GM23338 (cell line): ENCODE results near the gene KRTAP10-1. TPM values are rescaled to one million over a fixed set of nuclear protein-coding genes. Genes with fewer than 3 reads are reported as not detected.

Source experiments
- ATAC-seq: fragments of 200-7000 bp; cut with Tn5 transposase; 3 replicates; pipeline ENCODE4 v1.9.1; 2020
- DNase-seq: peaks from one replicate; pipeline ENCODE4 v3.0.0-alpha.2; 2015; ENCODE audit warnings: low spot score
- H2AFZ ChIP-seq: fragments of 200-600 bp; sonication (generic); 2 replicates; pipeline ENCODE4 v1.8.0; 2016; ENCODE audit warnings: antibody characterized with exemption, mild to moderate bottlenecking, moderate library complexity
- H3F3A ChIP-seq: fragments of 200-600 bp; sonication (generic); replicated peaks from 2 replicates; pipeline ENCODE4 v1.8.0; 2017; ENCODE audit warnings: antibody characterized with exemption, mixed run types, low read depth
- H3K27ac ChIP-seq: fragments of 200-600 bp; sonication (generic); 2 replicates; pipeline ENCODE4 v1.6.1; 2016; ENCODE audit warnings: low read depth
- H3K27me3 ChIP-seq: fragments of 200-600 bp; sonication (generic); 2 replicates; pipeline ENCODE4 v1.8.0; 2016; ENCODE audit warnings: mild to moderate bottlenecking, mixed run types, moderate library complexity; ENCODE audit not compliant: insufficient read depth
- H3K36me3 ChIP-seq: fragments of 200-600 bp; sonication (generic); 2 replicates; pipeline ENCODE4 v1.8.0; 2016; ENCODE audit warnings: mild to moderate bottlenecking; ENCODE audit not compliant: insufficient read depth
- H3K4me1 ChIP-seq: fragments of 200-600 bp; sonication (generic); 2 replicates; pipeline ENCODE4 v1.8.0; 2016; ENCODE audit warnings: mild to moderate bottlenecking, moderate library complexity; ENCODE audit not compliant: insufficient read depth
- H3K4me2 ChIP-seq: fragments of 200-600 bp; sonication (generic); 2 replicates; pipeline ENCODE4 v1.7.1; 2017; ENCODE audit warnings: mixed run types
- H3K4me3 ChIP-seq: fragments of 200-600 bp; sonication (generic); 2 replicates; pipeline ENCODE4 v1.6.1; 2016; ENCODE audit warnings: mixed run types
- H3K79me2 ChIP-seq: fragments of 200-600 bp; sonication (generic); replicated peaks from 2 replicates; pipeline ENCODE4 v1.8.0; 2017; ENCODE audit warnings: mild to moderate bottlenecking; ENCODE audit not compliant: insufficient read depth
- H3K9me2 ChIP-seq: fragments of 200-600 bp; sonication (generic); 2 replicates; pipeline ENCODE4 v1.8.0; 2017; ENCODE audit not compliant: insufficient read depth
- H4K20me1 ChIP-seq: fragments of 200-600 bp; sonication (generic); replicated peaks from 2 replicates; pipeline ENCODE4 v1.8.0; 2017; ENCODE audit warnings: mild to moderate bottlenecking; ENCODE audit not compliant: insufficient read depth
- H3K27ac Mint-ChIP-seq: 2 replicates; pipeline ENCODE4 v1.8.0; 2020; ENCODE audit warnings: inconsistent platforms, mild to moderate bottlenecking, moderate library complexity, mixed read lengths
- H3K27me3 Mint-ChIP-seq: 3 replicates; pipeline ENCODE4 v1.8.0; 2022; ENCODE audit warnings: low read depth, mild to moderate bottlenecking, moderate library complexity, mixed read lengths, inconsistent platforms; ENCODE audit not compliant: insufficient read depth, poor library complexity
- H3K36me3 Mint-ChIP-seq: 3 replicates; pipeline ENCODE4 v1.8.0; 2021; ENCODE audit warnings: low read depth, mild to moderate bottlenecking, inconsistent platforms, moderate library complexity, mixed read lengths
- H3K4me1 Mint-ChIP-seq: 3 replicates; pipeline ENCODE4 v1.8.0; 2020; ENCODE audit warnings: mild to moderate bottlenecking, inconsistent platforms, mixed read lengths
- H3K4me3 Mint-ChIP-seq: 3 replicates; pipeline ENCODE4 v1.8.0; 2021; ENCODE audit warnings: moderate library complexity, mild to moderate bottlenecking, inconsistent platforms, mixed read lengths
- H3K9me3 Mint-ChIP-seq: 3 replicates; pipeline ENCODE4 v1.8.0; 2020; ENCODE audit warnings: moderate library complexity, mild to moderate bottlenecking, inconsistent platforms, mixed read lengths
- EZH2 ChIP-seq: fragments of 200-600 bp; sonication (generic); IDR thresholded peaks from one replicate; pipeline ENCODE4 v1.8.0; 2017; ENCODE audit warnings: antibody characterized with exemption, mild to moderate bottlenecking, low read depth; ENCODE audit not compliant: unreplicated experiment
- EZH2phosphoT487 ChIP-seq: fragments of 200-600 bp; sonication (generic); IDR thresholded peaks from one replicate; pipeline ENCODE4 v1.8.1; 2018; ENCODE audit warnings: antibody characterized with exemption; ENCODE audit not compliant: unreplicated experiment
- POLR2AphosphoS5 ChIP-seq: IDR thresholded peaks from 2 replicates; pipeline ENCODE4 v1.6.1; 2016; ENCODE audit warnings: antibody characterized with exemption, low read depth
- STAT1 ChIP-seq: IDR thresholded peaks from one replicate; pipeline ENCODE4 v1.6.1; 2016; ENCODE audit warnings: antibody characterized with exemption; ENCODE audit not compliant: unreplicated experiment
- ZNF114 ChIP-seq: fragments of 250-450 bp; sonication (Bioruptor Pico); IDR thresholded peaks from 2 replicates; pipeline ENCODE4 v1.5.0; 2020; ENCODE audit warnings: mild to moderate bottlenecking, moderate library complexity
- ZNF331 ChIP-seq: fragments of 250-450 bp; sonication (Bioruptor Pico); IDR thresholded peaks from 2 replicates; pipeline ENCODE4 v1.5.0; 2020; ENCODE audit warnings: low read depth, mild to moderate bottlenecking, moderate library complexity
- polyA plus RNA-seq: library from polyadenylated mRNA; unstranded; fragments of >200 nt; fragmentation: Nextera tagmentation; extraction: Ambion mirVana; gene quantifications from 2 replicates; pipeline ENCODE4 v1.2.1, GENCODE V29; 2016
- total RNA-seq: library from RNA; depleted of rRNA; stranded (reverse); fragments of >200 nt; shearing (Covaris generic); gene quantifications from 2 replicates; pipeline ENCODE4 v1.2.3, GENCODE V29; 2014
- TF ChIP-seq, protein P1 (sequence below): fragments of 250-450 bp; sonication (Bioruptor Pico); IDR thresholded peaks from 2 replicates; pipeline ENCODE4 v1.5.0; 2020; ENCODE audit warnings: mild to moderate bottlenecking, moderate library complexity
- TF ChIP-seq, protein P2 (sequence below), 2 experiments: fragments of 200-600 bp in 1 of 2; sonication (generic) in 1 of 2; conservative IDR thresholded peaks; 2 replicates each; pipeline versions ENCODE4 v1.5.1 to v1.6.1; 2016 to 2017; ENCODE audit warnings: antibody characterized with exemption in 2 of 2, low read depth in 2 of 2, mild to moderate bottlenecking in 2 of 2, moderate library complexity in 1 of 2
- TF ChIP-seq, protein P3 (sequence below): IDR thresholded peaks from one replicate; pipeline ENCODE4 v1.6.1; 2018; ENCODE audit warnings: antibody characterized with exemption; ENCODE audit not compliant: unreplicated experiment

The KRTAP10-1 gene
- total and polyA plus RNA-seq, 2 experiments from 2014 or later, result not detected

DNA sequence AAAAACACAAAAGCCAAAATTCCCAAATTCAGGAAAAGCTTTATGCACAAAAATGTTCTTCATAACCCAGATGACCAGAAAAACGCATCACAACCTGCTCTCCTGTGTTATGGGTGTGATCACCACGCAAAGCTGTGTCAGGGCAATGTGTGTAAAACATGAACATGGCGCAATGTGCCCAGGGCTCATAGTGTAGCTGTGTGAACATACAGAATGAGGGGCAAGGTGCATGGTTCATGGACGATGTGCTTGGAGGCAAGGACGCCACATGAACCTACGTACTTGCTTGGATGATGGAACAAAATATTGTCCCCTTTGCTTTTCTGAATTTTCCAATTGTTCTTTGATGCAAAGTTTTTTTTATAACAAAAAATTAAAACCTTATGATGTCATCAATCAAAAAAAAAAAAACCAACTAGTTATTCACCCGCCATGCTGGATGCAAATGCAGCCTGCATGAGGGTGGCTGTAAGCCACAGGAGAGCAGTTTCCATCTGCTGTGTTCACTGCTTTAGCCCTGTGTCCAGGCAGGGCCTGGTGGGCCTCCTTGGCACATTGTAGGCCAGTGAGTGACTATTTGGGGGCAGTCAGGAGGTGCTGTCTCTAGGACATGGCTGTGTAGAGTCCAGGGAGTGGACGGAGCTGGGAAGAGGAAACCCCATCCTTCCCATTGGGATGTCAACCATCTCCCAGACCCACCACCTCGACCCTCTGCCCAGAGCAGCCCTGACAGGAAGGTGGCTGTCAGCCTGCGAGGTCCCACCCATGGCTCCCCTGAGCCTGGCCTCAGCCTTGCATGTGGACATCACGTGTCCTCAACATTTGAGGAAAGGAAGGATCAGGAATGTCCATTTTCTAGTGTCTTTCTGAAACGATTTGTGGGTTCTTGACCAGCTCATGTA lies 13.6 kb downstream of the KRTAP10-1 start (continued):
- TF ChIP-seq ZNF114 (CRISPR knock-in tag) (no peak), ZNF331 (CRISPR knock-in tag) (no peak), EZH2phosphoT487 (no peak)

DNA sequence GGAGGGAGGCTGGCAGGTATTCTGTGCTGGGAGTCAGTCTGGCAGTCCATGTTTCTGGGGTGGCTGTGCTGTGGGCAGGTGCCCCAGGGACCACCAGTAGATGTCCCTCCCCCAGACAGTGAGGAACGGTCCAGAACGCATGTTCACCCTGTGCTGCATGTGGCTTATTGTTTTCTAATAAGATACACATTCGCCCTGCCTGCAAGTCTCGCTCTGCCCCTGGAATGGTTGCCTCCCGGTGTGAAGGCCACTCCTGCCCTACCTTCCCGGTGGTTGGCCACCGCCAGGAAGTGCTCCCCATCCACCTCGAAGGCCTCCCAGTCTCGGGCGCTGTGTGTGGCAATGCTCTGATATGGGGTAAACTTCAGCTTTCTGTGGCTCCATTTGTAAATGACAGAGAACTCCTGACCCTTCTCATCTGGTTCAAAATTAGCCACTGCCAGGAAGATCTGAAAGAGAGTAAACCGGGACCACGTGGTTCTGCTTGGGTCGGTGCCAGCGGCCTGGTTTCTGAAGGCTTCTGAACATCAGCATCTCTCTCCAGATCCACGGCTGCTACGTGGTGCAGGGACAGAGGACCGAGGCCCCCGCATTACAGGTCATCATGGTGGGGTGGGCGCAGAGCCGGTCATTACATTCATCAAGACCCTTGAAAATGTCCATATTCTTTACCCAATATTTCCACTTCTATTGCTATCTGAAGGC lies 14.5 kb downstream of the KRTAP10-1 start:
- H3K4me3 ChIP-seq, result no peak overlapping the region
- H3K79me2 ChIP-seq, result no peaks in the 10 kb centered on the region
- Mint-ChIP-seq H3K9me3 (no peaks in the 10 kb centered on the region; the same call in 2 of the 3 replicates), H3K4me1 (no peaks in the 10 kb centered on the region; the same call in 2 of the 3 replicates), H3K4me3 (no peak overlapping the region), H3K36me3 (no peaks in the 10 kb centered on the region), H3K27me3 (peaks cover 2% of the 10 kb centered on the region), H3K27ac (no peak overlapping the region)
- H3K36me3 ChIP-seq, result no peaks in the 10 kb centered on the region
- H4K20me1 ChIP-seq, result no peaks in the 10 kb centered on the region
- H3K27ac ChIP-seq, result no peak overlapping the region
- H3K27me3 ChIP-seq, result no peaks in the 10 kb centered on the region
- no peaks in the 10 kb centered on the region for H3F3A ChIP-seq
- ATAC-seq, result no peak
- 0 out of 2 replicates have a peak, but pooled peaks cover 2% of the 10 kb centered on the region for H3K9me2 ChIP-seq
- TF ChIP-seq, protein P1, sequence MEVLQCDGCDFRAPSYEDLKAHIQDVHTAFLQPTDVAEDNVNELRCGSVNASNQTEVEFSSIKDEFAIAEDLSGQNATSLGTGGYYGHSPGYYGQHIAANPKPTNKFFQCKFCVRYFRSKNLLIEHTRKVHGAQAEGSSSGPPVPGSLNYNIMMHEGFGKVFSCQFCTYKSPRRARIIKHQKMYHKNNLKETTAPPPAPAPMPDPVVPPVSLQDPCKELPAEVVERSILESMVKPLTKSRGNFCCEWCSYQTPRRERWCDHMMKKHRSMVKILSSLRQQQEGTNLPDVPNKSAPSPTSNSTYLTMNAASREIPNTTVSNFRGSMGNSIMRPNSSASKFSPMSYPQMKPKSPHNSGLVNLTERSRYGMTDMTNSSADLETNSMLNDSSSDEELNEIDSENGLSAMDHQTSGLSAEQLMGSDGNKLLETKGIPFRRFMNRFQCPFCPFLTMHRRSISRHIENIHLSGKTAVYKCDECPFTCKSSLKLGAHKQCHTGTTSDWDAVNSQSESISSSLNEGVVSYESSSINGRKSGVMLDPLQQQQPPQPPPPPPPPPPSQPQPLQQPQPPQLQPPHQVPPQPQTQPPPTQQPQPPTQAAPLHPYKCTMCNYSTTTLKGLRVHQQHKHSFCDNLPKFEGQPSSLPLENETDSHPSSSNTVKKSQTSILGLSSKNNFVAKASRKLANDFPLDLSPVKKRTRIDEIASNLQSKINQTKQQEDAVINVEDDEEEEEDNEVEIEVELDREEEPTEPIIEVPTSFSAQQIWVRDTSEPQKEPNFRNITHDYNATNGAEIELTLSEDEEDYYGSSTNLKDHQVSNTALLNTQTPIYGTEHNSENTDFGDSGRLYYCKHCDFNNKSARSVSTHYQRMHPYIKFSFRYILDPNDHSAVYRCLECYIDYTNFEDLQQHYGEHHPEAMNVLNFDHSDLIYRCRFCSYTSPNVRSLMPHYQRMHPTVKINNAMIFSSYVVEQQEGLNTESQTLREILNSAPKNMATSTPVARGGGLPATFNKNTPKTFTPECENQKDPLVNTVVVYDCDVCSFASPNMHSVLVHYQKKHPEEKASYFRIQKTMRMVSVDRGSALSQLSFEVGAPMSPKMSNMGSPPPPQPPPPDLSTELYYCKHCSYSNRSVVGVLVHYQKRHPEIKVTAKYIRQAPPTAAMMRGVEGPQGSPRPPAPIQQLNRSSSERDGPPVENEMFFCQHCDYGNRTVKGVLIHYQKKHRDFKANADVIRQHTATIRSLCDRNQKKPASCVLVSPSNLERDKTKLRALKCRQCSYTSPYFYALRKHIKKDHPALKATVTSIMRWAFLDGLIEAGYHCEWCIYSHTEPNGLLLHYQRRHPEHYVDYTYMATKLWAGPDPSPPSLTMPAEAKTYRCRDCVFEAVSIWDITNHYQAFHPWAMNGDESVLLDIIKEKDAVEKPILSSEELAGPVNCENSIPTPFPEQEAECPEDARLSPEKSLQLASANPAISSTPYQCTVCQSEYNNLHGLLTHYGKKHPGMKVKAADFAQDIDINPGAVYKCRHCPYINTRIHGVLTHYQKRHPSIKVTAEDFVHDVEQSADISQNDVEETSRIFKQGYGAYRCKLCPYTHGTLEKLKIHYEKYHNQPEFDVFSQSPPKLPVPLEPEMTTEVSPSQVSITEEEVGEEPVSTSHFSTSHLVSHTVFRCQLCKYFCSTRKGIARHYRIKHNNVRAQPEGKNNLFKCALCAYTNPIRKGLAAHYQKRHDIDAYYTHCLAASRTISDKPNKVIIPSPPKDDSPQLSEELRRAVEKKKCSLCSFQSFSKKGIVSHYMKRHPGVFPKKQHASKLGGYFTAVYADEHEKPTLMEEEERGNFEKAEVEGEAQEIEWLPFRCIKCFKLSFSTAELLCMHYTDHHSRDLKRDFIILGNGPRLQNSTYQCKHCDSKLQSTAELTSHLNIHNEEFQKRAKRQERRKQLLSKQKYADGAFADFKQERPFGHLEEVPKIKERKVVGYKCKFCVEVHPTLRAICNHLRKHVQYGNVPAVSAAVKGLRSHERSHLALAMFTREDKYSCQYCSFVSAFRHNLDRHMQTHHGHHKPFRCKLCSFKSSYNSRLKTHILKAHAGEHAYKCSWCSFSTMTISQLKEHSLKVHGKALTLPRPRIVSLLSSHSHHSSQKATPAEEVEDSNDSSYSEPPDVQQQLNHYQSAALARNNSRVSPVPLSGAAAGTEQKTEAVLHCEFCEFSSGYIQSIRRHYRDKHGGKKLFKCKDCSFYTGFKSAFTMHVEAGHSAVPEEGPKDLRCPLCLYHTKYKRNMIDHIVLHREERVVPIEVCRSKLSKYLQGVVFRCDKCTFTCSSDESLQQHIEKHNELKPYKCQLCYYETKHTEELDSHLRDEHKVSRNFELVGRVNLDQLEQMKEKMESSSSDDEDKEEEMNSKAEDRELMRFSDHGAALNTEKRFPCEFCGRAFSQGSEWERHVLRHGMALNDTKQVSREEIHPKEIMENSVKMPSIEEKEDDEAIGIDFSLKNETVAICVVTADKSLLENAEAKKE (CRISPR knock-in tag), result no peak
- TF ChIP-seq STAT1 (no peak), EZH2 (no peak), POLR2AphosphoS5 (no peak), ZNF114 (CRISPR knock-in tag) (no peak)
- TF ChIP-seq, protein P2, sequence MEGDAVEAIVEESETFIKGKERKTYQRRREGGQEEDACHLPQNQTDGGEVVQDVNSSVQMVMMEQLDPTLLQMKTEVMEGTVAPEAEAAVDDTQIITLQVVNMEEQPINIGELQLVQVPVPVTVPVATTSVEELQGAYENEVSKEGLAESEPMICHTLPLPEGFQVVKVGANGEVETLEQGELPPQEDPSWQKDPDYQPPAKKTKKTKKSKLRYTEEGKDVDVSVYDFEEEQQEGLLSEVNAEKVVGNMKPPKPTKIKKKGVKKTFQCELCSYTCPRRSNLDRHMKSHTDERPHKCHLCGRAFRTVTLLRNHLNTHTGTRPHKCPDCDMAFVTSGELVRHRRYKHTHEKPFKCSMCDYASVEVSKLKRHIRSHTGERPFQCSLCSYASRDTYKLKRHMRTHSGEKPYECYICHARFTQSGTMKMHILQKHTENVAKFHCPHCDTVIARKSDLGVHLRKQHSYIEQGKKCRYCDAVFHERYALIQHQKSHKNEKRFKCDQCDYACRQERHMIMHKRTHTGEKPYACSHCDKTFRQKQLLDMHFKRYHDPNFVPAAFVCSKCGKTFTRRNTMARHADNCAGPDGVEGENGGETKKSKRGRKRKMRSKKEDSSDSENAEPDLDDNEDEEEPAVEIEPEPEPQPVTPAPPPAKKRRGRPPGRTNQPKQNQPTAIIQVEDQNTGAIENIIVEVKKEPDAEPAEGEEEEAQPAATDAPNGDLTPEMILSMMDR (conservative IDR thresholded peaks at IDR 0.05; ENCODE audit: low read depth in 2 of 2), result no peak
- TF ChIP-seq, protein P3, sequence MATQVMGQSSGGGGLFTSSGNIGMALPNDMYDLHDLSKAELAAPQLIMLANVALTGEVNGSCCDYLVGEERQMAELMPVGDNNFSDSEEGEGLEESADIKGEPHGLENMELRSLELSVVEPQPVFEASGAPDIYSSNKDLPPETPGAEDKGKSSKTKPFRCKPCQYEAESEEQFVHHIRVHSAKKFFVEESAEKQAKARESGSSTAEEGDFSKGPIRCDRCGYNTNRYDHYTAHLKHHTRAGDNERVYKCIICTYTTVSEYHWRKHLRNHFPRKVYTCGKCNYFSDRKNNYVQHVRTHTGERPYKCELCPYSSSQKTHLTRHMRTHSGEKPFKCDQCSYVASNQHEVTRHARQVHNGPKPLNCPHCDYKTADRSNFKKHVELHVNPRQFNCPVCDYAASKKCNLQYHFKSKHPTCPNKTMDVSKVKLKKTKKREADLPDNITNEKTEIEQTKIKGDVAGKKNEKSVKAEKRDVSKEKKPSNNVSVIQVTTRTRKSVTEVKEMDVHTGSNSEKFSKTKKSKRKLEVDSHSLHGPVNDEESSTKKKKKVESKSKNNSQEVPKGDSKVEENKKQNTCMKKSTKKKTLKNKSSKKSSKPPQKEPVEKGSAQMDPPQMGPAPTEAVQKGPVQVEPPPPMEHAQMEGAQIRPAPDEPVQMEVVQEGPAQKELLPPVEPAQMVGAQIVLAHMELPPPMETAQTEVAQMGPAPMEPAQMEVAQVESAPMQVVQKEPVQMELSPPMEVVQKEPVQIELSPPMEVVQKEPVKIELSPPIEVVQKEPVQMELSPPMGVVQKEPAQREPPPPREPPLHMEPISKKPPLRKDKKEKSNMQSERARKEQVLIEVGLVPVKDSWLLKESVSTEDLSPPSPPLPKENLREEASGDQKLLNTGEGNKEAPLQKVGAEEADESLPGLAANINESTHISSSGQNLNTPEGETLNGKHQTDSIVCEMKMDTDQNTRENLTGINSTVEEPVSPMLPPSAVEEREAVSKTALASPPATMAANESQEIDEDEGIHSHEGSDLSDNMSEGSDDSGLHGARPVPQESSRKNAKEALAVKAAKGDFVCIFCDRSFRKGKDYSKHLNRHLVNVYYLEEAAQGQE, result no peak
- no peaks in the 10 kb centered on the region for H3K4me1 ChIP-seq
- no peak overlapping the region for H2AFZ ChIP-seq
- H3K4me2 ChIP-seq, result no peak overlapping the region
- DNase-seq, result no peak
